RWPE2 (cell line): ENCODE measurements around the gene AGPAT4.
A peak's percentile ranks its signal among the peaks of the same experiment; 100 is the strongest.

Experiments
- ATAC-seq: fragments of 200-7000 bp; cut with Tn5 transposase; 3 replicates; pipeline ENCODE4 v1.9.1; 2021; ENCODE audit warnings: low read depth
- DNase-seq: peaks from one replicate; pipeline ENCODE4 v3.0.0-alpha.2; 2020; ENCODE audit warnings: low spot score
- H3K27ac ChIP-seq: fragments of 450-650 bp; 2 replicates; pipeline ENCODE4 v1.5.1; 2017; ENCODE audit warnings: mild to moderate bottlenecking; ENCODE audit not compliant: poor library complexity, severe bottlenecking
- H3K27me3 ChIP-seq: fragments of 250-450 bp; sonication (Bioruptor Pico); 2 replicates; pipeline ENCODE4 v1.5.1; 2021; ENCODE audit warnings: mild to moderate bottlenecking, moderate library complexity; ENCODE audit not compliant: insufficient read depth, poor library complexity, severe bottlenecking
- H3K36me3 ChIP-seq: fragments of 250-450 bp; sonication (Bioruptor Pico); 2 replicates; pipeline ENCODE4 v1.5.1; 2020; ENCODE audit warnings: low read depth, mild to moderate bottlenecking, moderate library complexity
- H3K4me1 ChIP-seq: fragments of 250-450 bp; sonication (Bioruptor Pico); 2 replicates; pipeline ENCODE4 v1.5.1; 2021; ENCODE audit warnings: mild to moderate bottlenecking, moderate library complexity; ENCODE audit not compliant: insufficient read depth, poor library complexity, severe bottlenecking
- H3K4me3 ChIP-seq: fragments of 250-450 bp; sonication (Bioruptor Pico); 2 replicates; pipeline ENCODE4 v1.5.1; 2021; ENCODE audit warnings: mild to moderate bottlenecking, moderate library complexity; ENCODE audit not compliant: severe bottlenecking
- H3K9me3 ChIP-seq: fragments of 250-450 bp; sonication (Bioruptor Pico); 2 replicates; pipeline ENCODE4 v1.5.1; 2021; ENCODE audit warnings: mild to moderate bottlenecking, moderate library complexity; ENCODE audit not compliant: severe bottlenecking
- CTCF ChIP-seq: fragments of 450-650 bp; IDR thresholded peaks from one replicate; pipeline ENCODE4 v1.5.1; 2017; ENCODE audit warnings: mild to moderate bottlenecking, moderate library complexity; ENCODE audit not compliant: poor library complexity, severe bottlenecking

Gene AGPAT4

GRCh38 chr6:161273274-161273751 is 548 bp downstream of the AGPAT4 start:
- H3K27ac ChIP-seq, result peak overlapping the region; percentile 54
- no peaks in the 10 kb centered on the region; the same call in none of the 2 replicates for H3K36me3 ChIP-seq
- H3K4me3 ChIP-seq, result peak overlapping the region; percentile 41
- no peaks in the 10 kb centered on the region for H3K9me3 ChIP-seq
- ATAC-seq (no peak), DNase-seq (no peak)
- no peaks in the 10 kb centered on the region for H3K27me3 ChIP-seq
- peaks cover 14% of the 10 kb centered on the region for H3K4me1 ChIP-seq
- no peak for TF ChIP-seq CTCF

GRCh38 chr6:161272635-161273273 is 1.1 kb downstream of the AGPAT4 start:
- DNase-seq, result no peak
- ATAC-seq, result no peak
- peaks cover 14% of the 10 kb centered on the region for H3K4me1 ChIP-seq
- no peak overlapping the region for H3K27ac ChIP-seq
- H3K4me3 ChIP-seq, result peak overlapping the region; percentile 41
- no peak for TF ChIP-seq CTCF
- no peaks in the 10 kb centered on the region for H3K27me3 ChIP-seq
- no peaks in the 10 kb centered on the region; the same call in none of the 2 replicates for H3K36me3 ChIP-seq
- H3K9me3 ChIP-seq, result no peaks in the 10 kb centered on the region

GRCh38 chr6:161271343-161272030 is 2.4 kb downstream of the AGPAT4 start:
- TF ChIP-seq CTCF, result no peak
- H3K27ac ChIP-seq, result no peak overlapping the region
- H3K36me3 ChIP-seq, result no peaks in the 10 kb centered on the region; the same call in none of the 2 replicates
- no peaks in the 10 kb centered on the region for H3K27me3 ChIP-seq
- H3K9me3 ChIP-seq, result no peaks in the 10 kb centered on the region
- peaks cover 14% of the 10 kb centered on the region for H3K4me1 ChIP-seq
- H3K4me3 ChIP-seq, result no peak overlapping the region
- ATAC-seq (no peak), DNase-seq (no peak)

- no peaks in the 10 kb centered on the region for H3K9me3 ChIP-seq
- TF ChIP-seq CTCF, result no peak
- ATAC-seq, result no peak
These were observed 3.7 kb downstream of the AGPAT4 start for GRCh38 chr6:161270116-161270515.

GRCh38 chr6:161269310-161269709 is 4.6 kb downstream of the AGPAT4 start:
- TF ChIP-seq CTCF, result no peak
- DNase-seq (no peak), ATAC-seq (no peak)
- H3K27ac ChIP-seq, result no peak overlapping the region
- peaks cover 8% of the 10 kb centered on the region for H3K4me1 ChIP-seq
- no peaks in the 10 kb centered on the region for H3K27me3 ChIP-seq
- H3K9me3 ChIP-seq, result no peaks in the 10 kb centered on the region
- H3K4me3 ChIP-seq, result no peak overlapping the region
- H3K36me3 ChIP-seq, result no peaks in the 10 kb centered on the region; the same call in none of the 2 replicates

More at GRCh38 chr6:161270116-161270515, 3.7 kb downstream of the AGPAT4 start:
- no peak for DNase-seq
- Histone ChIP-seq H3K4me3 (no peak overlapping the region), H3K27me3 (no peaks in the 10 kb centered on the region), H3K27ac (no peak overlapping the region), H3K4me1 (peaks cover 14% of the 10 kb centered on the region), H3K36me3 (no peaks in the 10 kb centered on the region; the same call in none of the 2 replicates)
